Neural cell (in vitro differentiated cells): ENCODE data around the gene PLA2G15. TPM values are rescaled to one million over a fixed set of nuclear protein-coding genes. Genes with fewer than 3 reads are reported as not detected.

ENCODE experiments used
- H2AFZ ChIP-seq: fragments of 200-600, 300-800 bp; sonication (generic), shearing (Covaris generic); 2 replicates; pipeline ENCODE4 v1.6.0; 2014; ENCODE audit warnings: low read depth, mild to moderate bottlenecking, antibody characterized with exemption, low read length, moderate library complexity
- H3F3A ChIP-seq: fragments of 200-600 bp; shearing (Covaris generic); 2 replicates; pipeline ENCODE4 v1.6.1; 2016; ENCODE audit warnings: mild to moderate bottlenecking, moderate library complexity, mixed read lengths, antibody characterized with exemption, low read length; ENCODE audit not compliant: insufficient read depth, poor library complexity, severe bottlenecking
- H3K27ac ChIP-seq: fragments of 200-600, 300-800 bp; sonication (generic), shearing (Covaris generic); 2 replicates; pipeline ENCODE4 v1.5.1; 2014; ENCODE audit warnings: mild to moderate bottlenecking, low read length, moderate library complexity
- H3K27me3 ChIP-seq: fragments of 300-800, 200-600 bp; sonication (generic), shearing (Covaris generic); 2 replicates; pipeline ENCODE4 v1.6.0; 2014; ENCODE audit warnings: mild to moderate bottlenecking, low read depth, low read length, moderate library complexity; ENCODE audit not compliant: insufficient read depth
- H3K36me3 ChIP-seq: fragments of 300-800, 200-600 bp; sonication (generic), shearing (Covaris generic); 2 replicates; pipeline ENCODE4 v1.5.1; 2014; ENCODE audit warnings: mild to moderate bottlenecking, antibody characterized with exemption, low read length, moderate library complexity; ENCODE audit not compliant: insufficient read depth
- H3K4me2 ChIP-seq: fragments of 300-800, 200-600 bp; sonication (generic), shearing (Covaris generic); 2 replicates; pipeline ENCODE4 v1.6.0; 2014; ENCODE audit warnings: mild to moderate bottlenecking, low read length
- H3K4me3 ChIP-seq: fragments of 300-800, 200-600 bp; sonication (generic), shearing (Covaris generic); 2 replicates; pipeline ENCODE4 v1.5.1; 2014; ENCODE audit warnings: mild to moderate bottlenecking, low read length, moderate library complexity
- H3K79me2 ChIP-seq: fragments of 200-600 bp; shearing (Covaris generic); replicated peaks from 2 replicates; pipeline ENCODE4 v1.6.0; 2014; ENCODE audit warnings: mild to moderate bottlenecking, low read length, moderate library complexity; ENCODE audit not compliant: insufficient read depth
- H3K9ac ChIP-seq: fragments of 300-800, 200-600 bp; sonication (generic), shearing (Covaris generic); 2 replicates; pipeline ENCODE4 v1.6.1; 2016; ENCODE audit warnings: mild to moderate bottlenecking, low read length, mixed read lengths
- H3K9me2 ChIP-seq: fragments of 200-600 bp; shearing (Covaris generic); 2 replicates; pipeline ENCODE4 v1.6.1; 2016; ENCODE audit warnings: mild to moderate bottlenecking, low read length, mixed read lengths; ENCODE audit not compliant: insufficient read depth
- H3K9me3 ChIP-seq: fragments of 200-600, 300-800 bp; sonication (generic), shearing (Covaris generic); 2 replicates; pipeline ENCODE4 v1.6.1; 2016; ENCODE audit warnings: mild to moderate bottlenecking, mixed run types, low read length, moderate library complexity, mixed read lengths
- H4K20me1 ChIP-seq: fragments of 200-600 bp; shearing (Covaris generic); 2 replicates; pipeline ENCODE4 v1.6.1; 2016; ENCODE audit warnings: mild to moderate bottlenecking, mixed run types; ENCODE audit not compliant: insufficient read depth
- CTCF ChIP-seq: fragments of 450-650 bp; IDR thresholded peaks from 2 replicates; pipeline ENCODE4 v1.5.1; 2014; ENCODE audit warnings: antibody characterized with exemption, mild to moderate bottlenecking, moderate library complexity; ENCODE audit not compliant: poor library complexity, severe bottlenecking
- EP300 ChIP-seq: fragments of 450-650 bp; conservative IDR thresholded peaks from 2 replicates; pipeline ENCODE4 v1.6.1; 2014; ENCODE audit warnings: antibody characterized with exemption, mild to moderate bottlenecking, moderate library complexity; ENCODE audit not compliant: poor library complexity, severe bottlenecking
- EZH2 ChIP-seq: fragments of 200-600, 300-800 bp; shearing (Covaris generic), sonication (generic); IDR thresholded peaks from 2 replicates; pipeline ENCODE4 v1.6.1; 2014; ENCODE audit warnings: antibody characterized with exemption, low read length, borderline replicate concordance, mild to moderate bottlenecking; ENCODE audit not compliant: insufficient read depth, poor library complexity, severe bottlenecking
- MXI1 ChIP-seq: fragments of 450-650 bp; conservative IDR thresholded peaks from 2 replicates; pipeline ENCODE4 v1.6.1; 2014; ENCODE audit warnings: antibody characterized with exemption, mild to moderate bottlenecking; ENCODE audit not compliant: poor library complexity, severe bottlenecking
- POLR2AphosphoS5 ChIP-seq: IDR thresholded peaks from 2 replicates; pipeline ENCODE4 v1.6.1; 2012
- RAD21 ChIP-seq: fragments of 450-650 bp; conservative IDR thresholded peaks from 2 replicates; pipeline ENCODE4 v1.6.1; 2014; ENCODE audit warnings: antibody characterized with exemption, mild to moderate bottlenecking, moderate library complexity
- REST ChIP-seq: IDR thresholded peaks from 2 replicates; pipeline ENCODE4 v1.6.1; 2012; ENCODE audit warnings: borderline replicate concordance
- SMC3 ChIP-seq: fragments of 450-650 bp; conservative IDR thresholded peaks from 2 replicates; pipeline ENCODE4 v1.6.1; 2014; ENCODE audit warnings: antibody characterized with exemption, mild to moderate bottlenecking, moderate library complexity; ENCODE audit not compliant: poor library complexity
- TAF1 ChIP-seq: IDR thresholded peaks from 2 replicates; pipeline ENCODE4 v1.6.1; 2012; ENCODE audit warnings: low read depth
- polyA plus RNA-seq: library from polyadenylated mRNA; depleted of rRNA; stranded (reverse); fragments of >200 nt; gene quantifications from 2 replicates; pipeline ENCODE4 v1.2.3, GENCODE V29; 2014

Gene PLA2G15
- polyA plus RNA-seq, 1 donor from 2014 or later, result 19.6 TPM

DNA sequence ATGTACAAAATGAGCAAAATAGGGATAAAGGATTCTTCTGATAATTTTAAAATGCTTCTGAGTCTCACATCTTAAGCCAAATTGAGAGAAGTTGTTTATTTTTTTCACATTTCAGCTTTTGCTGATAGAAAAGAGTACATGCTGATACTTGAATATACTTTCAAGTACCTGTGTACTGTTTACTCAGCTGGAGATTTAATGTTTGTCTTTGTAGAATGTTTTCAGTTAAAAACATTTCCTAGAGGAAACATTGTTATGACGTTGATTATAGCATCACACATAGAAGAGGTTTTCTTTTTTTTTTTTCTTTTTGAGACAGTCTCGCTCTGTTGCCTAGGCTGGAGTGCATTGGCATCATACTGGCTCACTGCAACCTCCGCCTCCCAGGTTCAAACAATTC is 28.9 kb upstream of the PLA2G15 start:
- Histone ChIP-seq H3K27me3 (no peaks in the 10 kb centered on the region), H3K36me3 (no peaks in the 10 kb centered on the region), H3K79me2 (no peaks in the 10 kb centered on the region), H3K9me2 (no peaks in the 10 kb centered on the region), H3K27ac (no peak overlapping the region), H4K20me1 (no peaks in the 10 kb centered on the region), H3K9me3 (no peaks in the 10 kb centered on the region), H3F3A (no peaks in the 10 kb centered on the region), H3K9ac (no peak overlapping the region), H2AFZ (no peak overlapping the region), H3K4me2 (no peak overlapping the region), H3K4me3 (no peak overlapping the region)
- TF ChIP-seq EZH2 (no peak), TAF1 (no peak), POLR2AphosphoS5 (no peak), REST (no peak), RAD21 (no peak), CTCF (no peak), MXI1 (no peak), EP300 (no peak), SMC3 (no peak)

DNA sequence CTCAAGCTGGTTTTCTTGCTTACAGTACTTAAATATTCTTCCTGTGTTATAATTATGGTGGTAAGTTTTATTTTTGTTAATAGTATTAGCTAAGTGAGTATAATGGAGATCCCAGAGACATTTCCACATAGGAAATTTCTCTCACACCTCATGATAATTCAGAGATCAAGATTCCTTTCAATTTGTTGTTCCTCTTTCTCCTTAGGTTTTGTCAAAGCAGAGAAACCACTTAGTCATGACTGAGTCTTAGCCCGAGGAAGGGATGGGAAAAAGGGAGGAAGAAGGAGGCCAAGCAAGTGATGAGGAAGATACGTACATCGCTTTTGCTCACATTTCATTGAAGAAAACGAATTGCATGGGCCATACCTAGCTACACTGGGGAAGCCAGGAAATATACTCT is 27.7 kb upstream of the PLA2G15 start:
- no peaks in the 10 kb centered on the region for H4K20me1 ChIP-seq
- no peaks in the 10 kb centered on the region for H3K27me3 ChIP-seq
- H3K9me2 ChIP-seq, result no peaks in the 10 kb centered on the region
- H2AFZ ChIP-seq, result no peak overlapping the region
- H3K9me3 ChIP-seq, result no peaks in the 10 kb centered on the region
- H3F3A ChIP-seq, result no peaks in the 10 kb centered on the region
- H3K36me3 ChIP-seq, result no peaks in the 10 kb centered on the region
- H3K4me2 ChIP-seq, result no peak overlapping the region
- no peak overlapping the region for H3K9ac ChIP-seq
- H3K79me2 ChIP-seq, result no peaks in the 10 kb centered on the region
- no peak for TF ChIP-seq CTCF
- no peak for TF ChIP-seq POLR2AphosphoS5
- no peak for TF ChIP-seq EZH2
- no peak for TF ChIP-seq MXI1
- TF ChIP-seq REST, result no peak
- TF ChIP-seq RAD21, result no peak
- TF ChIP-seq TAF1, result no peak
- TF ChIP-seq EP300, result no peak
- no peak for TF ChIP-seq SMC3
- H3K4me3 ChIP-seq, result no peak overlapping the region
- H3K27ac ChIP-seq, result no peak overlapping the region
